ENCODE data around the gene PROSER2.

PROSER2 gene

DNA sequence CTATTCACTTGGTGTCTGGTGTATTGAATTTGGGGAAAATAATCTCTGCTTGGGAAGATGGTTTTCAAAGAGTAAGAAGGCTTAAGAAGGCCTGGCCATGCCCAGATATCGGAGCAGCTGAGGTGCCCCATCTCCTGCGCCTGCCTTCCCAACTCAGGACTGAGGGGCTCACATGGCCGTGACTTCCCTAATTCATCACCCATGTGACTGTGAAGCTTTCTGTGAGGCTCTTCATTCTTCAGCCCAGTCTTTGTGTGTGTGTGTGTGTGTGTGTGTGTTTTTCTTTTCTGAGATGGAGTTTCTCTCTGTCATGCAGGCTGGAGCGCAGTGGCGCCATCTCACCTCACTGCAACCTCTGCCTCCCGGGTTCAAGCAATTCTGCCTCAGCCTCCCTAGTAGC is 53.2 kb downstream of the PROSER2 start:
- H4K20me1 ChIP-seq (ENCODE audit: control insufficient read depth, insufficient read depth, low read depth, low read length): no peaks in the 10 kb centered on the region
- no peak overlapping the region for H3K27ac ChIP-seq (ENCODE audit: low read depth, low read length)

DNA sequence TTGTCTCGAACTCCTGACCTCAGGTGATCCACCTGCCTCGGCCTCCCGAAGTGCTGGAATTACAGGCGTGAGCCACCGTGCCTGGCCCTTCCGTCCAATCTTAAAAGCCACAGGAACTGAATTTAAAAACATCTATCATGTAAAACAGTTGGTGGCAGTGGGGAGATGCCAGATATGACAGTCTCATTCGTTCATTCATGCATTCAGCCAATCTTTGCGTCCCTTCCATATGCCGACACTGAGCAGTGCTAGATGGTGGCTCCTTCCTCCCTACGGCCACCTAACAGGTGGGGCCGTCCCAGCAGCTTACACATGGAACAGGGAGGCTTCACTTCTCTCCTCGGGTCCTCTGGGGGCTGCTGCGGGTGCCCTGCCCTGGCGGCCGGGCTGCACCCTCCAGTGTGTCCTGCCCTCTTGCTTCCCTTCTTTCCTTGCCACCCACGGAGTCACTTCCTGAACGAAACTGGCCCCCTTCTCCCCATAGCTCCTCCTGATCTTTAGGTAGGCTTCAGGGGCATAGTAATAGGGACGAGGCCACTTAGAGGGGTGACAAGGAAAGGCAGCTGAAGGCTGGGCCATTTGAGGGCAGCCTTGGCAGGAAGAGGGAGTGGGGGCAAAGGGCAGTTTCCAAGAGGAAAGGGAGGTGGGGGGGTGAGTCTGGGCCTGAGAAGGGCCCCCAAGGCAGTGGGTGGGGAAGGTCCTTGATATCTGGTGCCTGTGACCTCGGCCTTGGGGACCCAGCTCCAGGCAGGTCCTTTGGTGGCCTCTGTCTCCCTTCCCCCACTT is 53.8 kb downstream of the PROSER2 start:
- Histone ChIP-seq H3K27ac (ENCODE audit: low read depth, low read length) (no peak overlapping the region), H4K20me1 (ENCODE audit: control insufficient read depth, insufficient read depth, low read depth, low read length) (no peaks in the 10 kb centered on the region), H3K4me2 (ENCODE audit: low read length) (no peak overlapping the region), H3K36me3 (ENCODE audit: control insufficient read depth, low read length) (no peaks in the 10 kb centered on the region), H3K9me2 (replicated peaks; ENCODE audit: control insufficient read depth, low read length) (no peaks in the 10 kb centered on the region), H3K27me3 (ENCODE audit: control insufficient read depth, low read length) (no peaks in the 10 kb centered on the region), H3K4me3 (ENCODE audit: low read length) (no peak overlapping the region), H3K9me3 (ENCODE audit: control insufficient read depth, insufficient read depth, low read length) (no peaks in the 10 kb centered on the region), H3K4me1 (ENCODE audit: control insufficient read depth, low read length) (peaks cover 9% of the 10 kb centered on the region), H3K79me2 (ENCODE audit: control insufficient read depth, low read length) (no peaks in the 10 kb centered on the region), H3F3A (ENCODE audit: control insufficient read depth, insufficient read depth) (no peaks in the 10 kb centered on the region)
- TF ChIP-seq EZH2phosphoT487 (IDR thresholded peaks at IDR 0.05; ENCODE audit: borderline replicate concordance, low read length): no peak
- TF ChIP-seq, protein P1, sequence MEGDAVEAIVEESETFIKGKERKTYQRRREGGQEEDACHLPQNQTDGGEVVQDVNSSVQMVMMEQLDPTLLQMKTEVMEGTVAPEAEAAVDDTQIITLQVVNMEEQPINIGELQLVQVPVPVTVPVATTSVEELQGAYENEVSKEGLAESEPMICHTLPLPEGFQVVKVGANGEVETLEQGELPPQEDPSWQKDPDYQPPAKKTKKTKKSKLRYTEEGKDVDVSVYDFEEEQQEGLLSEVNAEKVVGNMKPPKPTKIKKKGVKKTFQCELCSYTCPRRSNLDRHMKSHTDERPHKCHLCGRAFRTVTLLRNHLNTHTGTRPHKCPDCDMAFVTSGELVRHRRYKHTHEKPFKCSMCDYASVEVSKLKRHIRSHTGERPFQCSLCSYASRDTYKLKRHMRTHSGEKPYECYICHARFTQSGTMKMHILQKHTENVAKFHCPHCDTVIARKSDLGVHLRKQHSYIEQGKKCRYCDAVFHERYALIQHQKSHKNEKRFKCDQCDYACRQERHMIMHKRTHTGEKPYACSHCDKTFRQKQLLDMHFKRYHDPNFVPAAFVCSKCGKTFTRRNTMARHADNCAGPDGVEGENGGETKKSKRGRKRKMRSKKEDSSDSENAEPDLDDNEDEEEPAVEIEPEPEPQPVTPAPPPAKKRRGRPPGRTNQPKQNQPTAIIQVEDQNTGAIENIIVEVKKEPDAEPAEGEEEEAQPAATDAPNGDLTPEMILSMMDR (IDR thresholded peaks at IDR 0.05; ENCODE audit: low read depth, low read length, poor library complexity, severe bottlenecking): no peak

More for the DNA sequence above, 53.2 kb downstream of the PROSER2 start:
- Histone ChIP-seq H3K27me3 (ENCODE audit: control insufficient read depth, low read length) (peaks cover 5% of the 10 kb centered on the region), H3K4me3 (ENCODE audit: low read length) (no peak overlapping the region), H3K4me1 (ENCODE audit: control insufficient read depth, low read length) (peaks cover 14% of the 10 kb centered on the region), H3F3A (ENCODE audit: control insufficient read depth, insufficient read depth) (no peaks in the 10 kb centered on the region), H3K79me2 (ENCODE audit: control insufficient read depth, low read length) (no peaks in the 10 kb centered on the region), H3K4me2 (ENCODE audit: low read length) (no peak overlapping the region), H3K9me3 (ENCODE audit: control insufficient read depth, insufficient read depth, low read length) (no peaks in the 10 kb centered on the region), H3K36me3 (ENCODE audit: control insufficient read depth, low read length) (no peaks in the 10 kb centered on the region), H3K9me2 (replicated peaks; ENCODE audit: control insufficient read depth, low read length) (no peaks in the 10 kb centered on the region)
- TF ChIP-seq EZH2phosphoT487 (IDR thresholded peaks at IDR 0.05; ENCODE audit: borderline replicate concordance, low read length): no peak
- TF ChIP-seq, protein P1 (IDR thresholded peaks at IDR 0.05; ENCODE audit: low read depth, low read length, poor library complexity, severe bottlenecking): no peak

- H3K9me2 ChIP-seq (replicated peaks; ENCODE audit: control insufficient read depth, low read length): no peaks in the 10 kb centered on the region
- H4K20me1 ChIP-seq (ENCODE audit: control insufficient read depth, insufficient read depth, low read depth, low read length): no peaks in the 10 kb centered on the region
- H3K4me3 ChIP-seq (ENCODE audit: low read length): no peak overlapping the region
- TF ChIP-seq, protein P1 (IDR thresholded peaks at IDR 0.05; ENCODE audit: low read depth, low read length, poor library complexity, severe bottlenecking): no peak
- no peak for TF ChIP-seq EZH2phosphoT487 (IDR thresholded peaks at IDR 0.05; ENCODE audit: borderline replicate concordance, low read length)
- no peaks in the 10 kb centered on the region for H3F3A ChIP-seq (ENCODE audit: control insufficient read depth, insufficient read depth)
- no peaks in the 10 kb centered on the region for H3K9me3 ChIP-seq (ENCODE audit: control insufficient read depth, insufficient read depth, low read length)
- H3K4me2 ChIP-seq (ENCODE audit: low read length): no peak overlapping the region
- no peak overlapping the region for H3K27ac ChIP-seq (ENCODE audit: low read depth, low read length)
- H3K4me1 ChIP-seq (ENCODE audit: control insufficient read depth, low read length): peaks cover 9% of the 10 kb centered on the region
- no peaks in the 10 kb centered on the region for H3K79me2 ChIP-seq (ENCODE audit: control insufficient read depth, low read length)
- no peaks in the 10 kb centered on the region for H3K36me3 ChIP-seq (ENCODE audit: control insufficient read depth, low read length)
- no peaks in the 10 kb centered on the region for H3K27me3 ChIP-seq (ENCODE audit: control insufficient read depth, low read length)
Measured at GRCh38 chr10:11877591-11877905, 54.4 kb downstream of the PROSER2 start.
